Measurements from ENCODE around the gene CASQ2. TPM values are rescaled to one million over a fixed set of nuclear protein-coding genes. Genes with fewer than 3 reads are reported as not detected.

CASQ2 gene
- total and polyA plus RNA-seq, 4 experiments from 2014 or later: not detected

DNA sequence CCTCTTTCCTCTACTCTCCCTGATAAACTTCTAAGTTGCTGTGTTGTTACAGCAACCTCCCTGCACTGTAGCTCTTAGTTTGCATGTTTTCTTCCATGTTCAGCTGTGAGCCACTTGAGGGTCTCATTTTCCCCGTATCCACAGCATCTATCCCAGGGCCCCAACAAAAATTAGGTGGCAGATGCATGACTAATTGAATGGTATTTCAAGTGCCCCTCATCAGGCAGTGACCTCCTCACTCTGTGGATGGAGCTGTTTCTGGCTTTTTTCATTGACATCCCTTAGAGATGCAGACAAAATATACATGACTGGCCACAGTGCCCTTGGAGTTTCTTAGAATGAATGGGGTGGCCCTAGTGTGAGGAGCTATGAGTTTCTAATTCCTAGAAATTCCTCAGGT lies 3.4 kb downstream of the CASQ2 start:
- H3K27ac ChIP-seq (ENCODE audit: low read depth, low read length): no peak overlapping the region
- no peaks in the 10 kb centered on the region for H3K4me1 Mint-ChIP-seq
- no peak overlapping the region for H3K4me3 Mint-ChIP-seq
- intact Hi-C loops (cut with micrococcal nuclease): no loop called here
- no peaks in the 10 kb centered on the region for H3K4me1 ChIP-seq (ENCODE audit: insufficient read depth, low read length)
- no peak for DNase-seq
- H3K27ac Mint-ChIP-seq: no peak overlapping the region
- no peaks in the 10 kb centered on the region for H3K27me3 ChIP-seq (ENCODE audit: insufficient read depth, low read length)
- H3K9me3 ChIP-seq (ENCODE audit: control insufficient read depth in 1 of 2, low read length in 2 of 2): no peaks in the 10 kb centered on the region
- ChIA-PET POLR2A (ENCODE audit: partially characterized antibody) (no interaction called here), CTCF (ENCODE audit: partially characterized antibody) (interaction anchor here (1.2 kb wide), 1 partner anchor 58 kb away, joined by 3 read pairs; no protein-coding TSS in a partner anchor)
- no peaks in the 10 kb centered on the region for H3K36me3 ChIP-seq (ENCODE audit: insufficient read depth, low read length)
- H3K4me3 ChIP-seq (ENCODE audit: low read length in 2 of 2): no peak overlapping the region
- no peaks in the 10 kb centered on the region for H3K36me3 Mint-ChIP-seq
- peaks cover 1 to 4% of the 10 kb centered on the region in 2 donors for H3K27me3 Mint-ChIP-seq
- H3K9me3 Mint-ChIP-seq: peaks cover 0 to 2% (median 0%) of the 10 kb centered on the region in 8 donors

DNA sequence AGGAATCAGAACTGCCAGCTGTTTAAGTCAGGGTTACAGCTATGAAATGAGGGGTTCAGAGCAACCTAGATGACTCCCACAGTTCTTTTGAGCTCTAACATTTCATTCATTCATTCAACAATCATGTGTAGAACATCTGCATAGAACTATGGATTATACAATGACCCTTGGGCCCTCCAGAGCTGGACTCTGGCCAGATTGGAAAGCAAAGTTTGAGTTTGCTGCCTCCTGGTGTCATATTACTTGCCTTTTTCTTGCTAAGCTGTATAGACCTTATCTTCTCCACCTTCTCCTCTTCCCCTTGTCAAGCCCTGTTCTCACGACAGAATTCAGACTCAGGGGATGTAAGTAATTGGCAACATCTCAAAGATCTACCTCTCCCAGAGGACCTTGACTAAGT lies 4.0 kb downstream of the CASQ2 start:
- no peaks in the 10 kb centered on the region for H3K4me1 ChIP-seq (ENCODE audit: insufficient read depth, low read length)
- POLR2A ChIA-PET (ENCODE audit: partially characterized antibody): no interaction called here
- peaks cover 1 to 5% of the 10 kb centered on the region in 2 donors for H3K27me3 Mint-ChIP-seq

DNA sequence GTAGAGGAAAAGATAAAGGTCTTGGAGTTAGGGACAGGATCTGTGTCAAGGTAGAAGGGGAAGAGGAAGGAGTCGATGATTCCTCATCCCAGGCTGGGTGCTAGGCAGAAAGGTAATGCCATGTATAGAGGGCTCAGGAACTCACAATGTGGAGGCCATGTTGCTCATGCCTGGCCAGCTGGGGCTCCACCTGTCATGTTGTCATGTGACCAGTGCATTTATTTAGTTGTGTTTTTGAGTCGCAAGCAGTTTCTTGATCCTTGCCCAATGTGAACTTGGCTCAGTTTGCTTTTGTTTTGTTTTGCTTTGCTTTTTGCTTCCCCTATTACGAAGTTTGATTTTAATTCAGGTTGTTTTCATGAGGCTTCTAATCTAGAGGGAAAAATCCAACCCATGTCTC lies 5.7 kb downstream of the CASQ2 start:
- DNase-seq: no peak
- H3K27me3 Mint-ChIP-seq: peaks cover 1 to 8% of the 10 kb centered on the region in 2 donors
- ChIA-PET CTCF (ENCODE audit: partially characterized antibody) (no interaction called here), POLR2A (ENCODE audit: partially characterized antibody) (no interaction called here)
- H3K4me1 Mint-ChIP-seq: no peaks in the 10 kb centered on the region
- H3K27ac Mint-ChIP-seq: no peak overlapping the region
- no peaks in the 10 kb centered on the region for H3K36me3 ChIP-seq (ENCODE audit: insufficient read depth, low read length)
- H3K27ac ChIP-seq (ENCODE audit: low read depth, low read length): no peak overlapping the region
- peaks cover 0 to 2% of the 10 kb centered on the region in 2 donors for H3K36me3 Mint-ChIP-seq
- H3K9me3 ChIP-seq (ENCODE audit: control insufficient read depth in 1 of 2, low read length in 2 of 2): no peaks in the 10 kb centered on the region
- no peak overlapping the region for H3K4me3 Mint-ChIP-seq
- H3K27me3 ChIP-seq (ENCODE audit: insufficient read depth, low read length): no peaks in the 10 kb centered on the region
- intact Hi-C loops (cut with micrococcal nuclease): no loop called here
- H3K4me1 ChIP-seq (ENCODE audit: insufficient read depth, low read length): no peaks in the 10 kb centered on the region
- peaks cover 4 to 14% (median 10%) of the 10 kb centered on the region in 8 donors for H3K9me3 Mint-ChIP-seq
- H3K4me3 ChIP-seq (ENCODE audit: low read length in 2 of 2): no peak overlapping the region

More for the DNA sequence above, 4.0 kb downstream of the CASQ2 start:
- Histone ChIP-seq H3K9me3 (ENCODE audit: control insufficient read depth in 1 of 2, low read length in 2 of 2) (no peaks in the 10 kb centered on the region), H3K4me3 (ENCODE audit: low read length in 2 of 2) (no peak overlapping the region), H3K27ac (ENCODE audit: low read depth, low read length) (no peak overlapping the region), H3K36me3 (ENCODE audit: insufficient read depth, low read length) (no peaks in the 10 kb centered on the region), H3K27me3 (ENCODE audit: insufficient read depth, low read length) (no peaks in the 10 kb centered on the region)
- H3K9me3 Mint-ChIP-seq: peaks cover 2 to 5% (median 3%) of the 10 kb centered on the region in 8 donors
- H3K27ac Mint-ChIP-seq: no peak overlapping the region
- no peak for DNase-seq
- no peaks in the 10 kb centered on the region for H3K4me1 Mint-ChIP-seq
- CTCF ChIA-PET (ENCODE audit: partially characterized antibody): interaction anchor here (1.2 kb wide), 1 partner anchor 58 kb away, joined by 3 read pairs; no protein-coding TSS in a partner anchor
- no peak overlapping the region for H3K4me3 Mint-ChIP-seq
- intact Hi-C loops (cut with micrococcal nuclease): no loop called here
- H3K36me3 Mint-ChIP-seq: no peaks in the 10 kb centered on the region

GRCh38 chr1:115761601-115762302 lies 6.8 kb downstream of the CASQ2 start:
- no peak overlapping the region for H3K27ac ChIP-seq (ENCODE audit: low read depth, low read length)
- intact Hi-C loops (cut with micrococcal nuclease): no loop called here
- no peak overlapping the region for H3K4me3 ChIP-seq (ENCODE audit: low read length in 2 of 2)
- DNase-seq: no peak
- H3K27me3 Mint-ChIP-seq: peaks cover 1 to 10% of the 10 kb centered on the region in 2 donors
- H3K27me3 ChIP-seq (ENCODE audit: insufficient read depth, low read length): no peaks in the 10 kb centered on the region
- H3K4me3 Mint-ChIP-seq: no peak overlapping the region
- ChIA-PET CTCF (ENCODE audit: partially characterized antibody) (no interaction called here), POLR2A (ENCODE audit: partially characterized antibody) (no interaction called here)
- H3K36me3 Mint-ChIP-seq: peaks cover 0 to 2% of the 10 kb centered on the region in 2 donors
- peaks cover 4 to 14% (median 10%) of the 10 kb centered on the region in 8 donors for H3K9me3 Mint-ChIP-seq
- no peaks in the 10 kb centered on the region for H3K9me3 ChIP-seq (ENCODE audit: control insufficient read depth in 1 of 2, low read length in 2 of 2)
- no peaks in the 10 kb centered on the region for H3K4me1 ChIP-seq (ENCODE audit: insufficient read depth, low read length)
- no peaks in the 10 kb centered on the region for H3K36me3 ChIP-seq (ENCODE audit: insufficient read depth, low read length)
- no peaks in the 10 kb centered on the region for H3K4me1 Mint-ChIP-seq
- no peak overlapping the region for H3K27ac Mint-ChIP-seq

GRCh38 chr1:115757856-115758255 lies 10.7 kb downstream of the CASQ2 start:
- peaks cover 0 to 2% of the 10 kb centered on the region in 2 donors for H3K36me3 Mint-ChIP-seq
- no peaks in the 10 kb centered on the region for H3K9me3 ChIP-seq (ENCODE audit: control insufficient read depth in 1 of 2, low read length in 2 of 2)
- H3K27ac Mint-ChIP-seq: no peak overlapping the region
- POLR2A ChIA-PET (ENCODE audit: partially characterized antibody): no interaction called here
- H3K4me1 ChIP-seq (ENCODE audit: insufficient read depth, low read length): no peaks in the 10 kb centered on the region
- H3K36me3 ChIP-seq (ENCODE audit: insufficient read depth, low read length): no peaks in the 10 kb centered on the region
- H3K27me3 ChIP-seq (ENCODE audit: insufficient read depth, low read length): no peaks in the 10 kb centered on the region
- CTCF ChIA-PET (ENCODE audit: partially characterized antibody): no interaction called here
- peaks cover 4 to 14% (median 10%) of the 10 kb centered on the region in 8 donors for H3K9me3 Mint-ChIP-seq
- no peak for DNase-seq
- no peak overlapping the region for H3K4me3 Mint-ChIP-seq
- H3K27me3 Mint-ChIP-seq: peaks cover 6 to 15% of the 10 kb centered on the region in 2 donors
- H3K27ac ChIP-seq (ENCODE audit: low read depth, low read length): no peak overlapping the region
- H3K4me1 Mint-ChIP-seq: no peaks in the 10 kb centered on the region
- no peak overlapping the region for H3K4me3 ChIP-seq (ENCODE audit: low read length in 2 of 2)
- intact Hi-C loops (cut with micrococcal nuclease): no loop called here

DNA sequence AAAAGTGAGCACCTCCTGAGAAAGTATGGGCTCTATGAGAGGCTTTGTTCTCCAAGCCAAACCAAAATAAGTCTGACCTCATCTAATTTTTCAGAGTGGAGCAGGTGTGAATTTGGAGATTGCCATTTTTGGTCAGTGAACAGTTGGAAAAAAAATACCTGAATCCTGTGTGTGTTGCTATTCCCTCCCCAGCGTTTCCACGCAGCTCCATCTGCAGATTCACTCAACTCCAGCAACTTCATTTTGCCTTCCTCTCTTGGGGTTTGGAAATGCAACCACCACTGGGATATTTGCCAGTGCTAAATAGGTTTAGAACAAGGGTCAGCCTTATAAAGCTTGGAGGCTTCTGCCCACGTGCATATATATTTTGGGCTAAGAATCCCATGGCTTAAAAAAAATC lies 11.2 kb downstream of the CASQ2 start:
- peaks cover 4 to 14% (median 10%) of the 10 kb centered on the region in 8 donors for H3K9me3 Mint-ChIP-seq
- Histone ChIP-seq H3K27ac (ENCODE audit: low read depth, low read length) (no peak overlapping the region), H3K36me3 (ENCODE audit: insufficient read depth, low read length) (no peaks in the 10 kb centered on the region), H3K9me3 (ENCODE audit: control insufficient read depth in 1 of 2, low read length in 2 of 2) (no peaks in the 10 kb centered on the region), H3K4me3 (ENCODE audit: low read length in 2 of 2) (no peak overlapping the region), H3K4me1 (ENCODE audit: insufficient read depth, low read length) (no peaks in the 10 kb centered on the region), H3K27me3 (ENCODE audit: insufficient read depth, low read length) (no peaks in the 10 kb centered on the region)
- ChIA-PET POLR2A (ENCODE audit: partially characterized antibody) (no interaction called here), CTCF (ENCODE audit: partially characterized antibody) (no interaction called here)
- H3K27me3 Mint-ChIP-seq: peaks cover 9 to 20% of the 10 kb centered on the region in 2 donors
- peaks cover 0 to 2% of the 10 kb centered on the region in 2 donors for H3K36me3 Mint-ChIP-seq
- no peaks in the 10 kb centered on the region for H3K4me1 Mint-ChIP-seq
- H3K4me3 Mint-ChIP-seq: no peak overlapping the region
- no peak for DNase-seq
- H3K27ac Mint-ChIP-seq: no peak overlapping the region
- intact Hi-C loops (cut with micrococcal nuclease): no loop called here

DNA sequence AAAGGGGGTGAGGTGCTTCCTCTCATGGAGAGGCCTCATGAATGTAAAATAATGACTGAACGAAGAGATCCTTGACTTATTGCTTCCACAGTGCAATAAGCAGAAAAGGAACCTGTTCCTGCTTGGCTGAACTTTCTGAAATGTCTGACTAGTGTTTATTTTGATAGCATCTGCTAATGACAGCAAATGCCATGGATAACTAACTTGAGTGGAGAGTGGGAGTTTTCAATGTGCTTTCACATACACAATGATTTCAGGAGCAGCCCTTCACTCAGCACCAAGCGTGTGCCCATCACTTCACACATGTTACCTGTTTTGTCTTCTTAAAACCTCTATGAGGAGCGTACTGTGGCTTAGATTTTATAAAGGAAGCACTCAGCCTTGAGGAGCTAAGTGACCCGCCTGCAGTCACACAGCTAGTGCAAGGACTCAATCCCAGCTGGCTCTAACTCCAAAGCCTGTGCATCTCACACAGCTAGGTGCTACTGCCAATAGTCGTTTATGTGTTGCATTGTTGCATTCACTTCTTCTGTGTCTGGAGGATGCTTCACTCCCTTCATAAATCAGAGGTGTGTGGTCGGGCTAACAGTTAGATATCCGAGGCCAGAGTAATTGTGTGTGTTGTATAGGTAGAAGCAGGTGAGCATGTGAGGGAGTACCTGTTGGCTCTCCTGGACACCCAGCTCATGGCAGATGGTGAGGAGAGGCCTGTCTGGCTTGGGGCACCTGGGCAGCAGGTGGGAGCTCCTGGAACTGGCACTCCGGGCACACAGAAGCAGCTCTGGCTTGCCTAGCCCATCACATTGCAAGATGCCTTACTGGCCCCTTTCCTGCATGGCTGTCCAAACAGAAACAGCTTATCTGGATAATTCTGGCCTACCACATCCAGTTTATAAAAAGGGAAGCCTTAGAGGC lies 12.8 kb downstream of the CASQ2 start:
- no peak overlapping the region for H3K27ac ChIP-seq (ENCODE audit: low read depth, low read length)
- intact Hi-C loops (cut with micrococcal nuclease): no loop called here
- no peak for DNase-seq
- H3K4me3 ChIP-seq (ENCODE audit: low read length in 2 of 2): no peak overlapping the region
- no peaks in the 10 kb centered on the region for H3K9me3 ChIP-seq (ENCODE audit: control insufficient read depth in 1 of 2, low read length in 2 of 2)
- H3K36me3 ChIP-seq (ENCODE audit: insufficient read depth, low read length): no peaks in the 10 kb centered on the region
- no peaks in the 10 kb centered on the region for H3K27me3 ChIP-seq (ENCODE audit: insufficient read depth, low read length)
- no peak overlapping the region for H3K4me3 Mint-ChIP-seq
- no peaks in the 10 kb centered on the region for H3K4me1 Mint-ChIP-seq
- H3K4me1 ChIP-seq (ENCODE audit: insufficient read depth, low read length): no peaks in the 10 kb centered on the region
- H3K27ac Mint-ChIP-seq: no peak overlapping the region
- POLR2A ChIA-PET (ENCODE audit: partially characterized antibody): no interaction called here
- peaks cover 13 to 24% of the 10 kb centered on the region in 2 donors for H3K27me3 Mint-ChIP-seq
- peaks cover 0 to 2% of the 10 kb centered on the region in 2 donors for H3K36me3 Mint-ChIP-seq
- H3K9me3 Mint-ChIP-seq: peaks cover 1 to 14% (median 10%) of the 10 kb centered on the region in 8 donors
- CTCF ChIA-PET (ENCODE audit: partially characterized antibody): no interaction called here

Measured in CD4-positive, alpha-beta memory T cell (primary cell).